ENCODE results near the gene TRPM3. TPM values are rescaled to one million over a fixed set of nuclear protein-coding genes. Genes with fewer than 3 reads are reported as not detected.

The TRPM3 gene
- total and polyA plus RNA-seq, 9 of the 15 experiments (the other 6 are each of a cell fraction or from before 2014, with no cell fraction given), result 0.04 TPM; not detected in 8

DNA sequence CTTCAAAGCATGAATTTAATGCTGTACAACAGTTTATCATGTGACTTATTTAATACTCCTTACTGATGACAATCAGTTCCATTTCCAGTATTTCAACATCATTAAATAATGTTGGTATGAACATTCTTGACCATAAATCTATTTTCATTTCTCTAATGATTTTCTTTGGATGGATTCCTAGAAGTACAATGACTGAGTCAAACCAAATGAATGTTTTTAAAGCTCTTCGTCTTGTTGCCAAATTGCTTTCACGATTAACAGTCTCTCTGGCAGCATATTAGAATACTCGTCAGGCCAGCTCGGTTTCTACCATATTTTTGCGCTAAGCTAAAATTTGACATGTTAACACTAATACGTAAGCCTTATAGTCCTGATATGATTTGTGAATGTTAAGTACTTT lies 197.0 kb downstream of the TRPM3 start:
- WGBS (ENCODE audit: insufficient coverage, low coverage, missing lambda C conversion rate), result 10% methylated on average over 6 of the region's 6 CpGs
- intact Hi-C loops (cut with micrococcal nuclease), result loop anchor here (2.0 kb wide), 1 partner anchor 78 kb away; no protein-coding TSS in a partner anchor
- CTCF ChIA-PET (ENCODE audit: low intra/inter-chr PET ratio), result interaction anchor here (0.6 to 1.3 kb wide), 3 partner anchors 78 to 360 kb away, joined by 3 to 9 read pairs (median 4); no protein-coding TSS in a partner anchor

More for the DNA sequence above, 197.0 kb downstream of the TRPM3 start:
- no peak for ATAC-seq
- BruUV-seq (replicated peaks), result no TSS peak
- no peak overlapping the region for H3K4me3 ChIP-seq
- no peak overlapping the region for H3K4me2 ChIP-seq (ENCODE audit: insufficient read depth, low read length)
- TF ChIP-seq E2F1 (CRISPR knock-in tag; IDR thresholded peaks at IDR 0.05) (no peak), ZNF695 (CRISPR knock-in tag; IDR thresholded peaks at IDR 0.05) (no peak), MEIS2 (IDR thresholded peaks at IDR 0.05; ENCODE audit: partially characterized antibody) (no peak), ZNF316 (IDR thresholded peaks at IDR 0.05) (no peak), SIN3A (IDR thresholded peaks at IDR 0.05; ENCODE audit: borderline replicate concordance in 2 of 2, control insufficient read depth in 1 of 2, low read depth in 2 of 2, low read length in 2 of 2) (no peak)
- TF ChIP-seq, protein P1, sequence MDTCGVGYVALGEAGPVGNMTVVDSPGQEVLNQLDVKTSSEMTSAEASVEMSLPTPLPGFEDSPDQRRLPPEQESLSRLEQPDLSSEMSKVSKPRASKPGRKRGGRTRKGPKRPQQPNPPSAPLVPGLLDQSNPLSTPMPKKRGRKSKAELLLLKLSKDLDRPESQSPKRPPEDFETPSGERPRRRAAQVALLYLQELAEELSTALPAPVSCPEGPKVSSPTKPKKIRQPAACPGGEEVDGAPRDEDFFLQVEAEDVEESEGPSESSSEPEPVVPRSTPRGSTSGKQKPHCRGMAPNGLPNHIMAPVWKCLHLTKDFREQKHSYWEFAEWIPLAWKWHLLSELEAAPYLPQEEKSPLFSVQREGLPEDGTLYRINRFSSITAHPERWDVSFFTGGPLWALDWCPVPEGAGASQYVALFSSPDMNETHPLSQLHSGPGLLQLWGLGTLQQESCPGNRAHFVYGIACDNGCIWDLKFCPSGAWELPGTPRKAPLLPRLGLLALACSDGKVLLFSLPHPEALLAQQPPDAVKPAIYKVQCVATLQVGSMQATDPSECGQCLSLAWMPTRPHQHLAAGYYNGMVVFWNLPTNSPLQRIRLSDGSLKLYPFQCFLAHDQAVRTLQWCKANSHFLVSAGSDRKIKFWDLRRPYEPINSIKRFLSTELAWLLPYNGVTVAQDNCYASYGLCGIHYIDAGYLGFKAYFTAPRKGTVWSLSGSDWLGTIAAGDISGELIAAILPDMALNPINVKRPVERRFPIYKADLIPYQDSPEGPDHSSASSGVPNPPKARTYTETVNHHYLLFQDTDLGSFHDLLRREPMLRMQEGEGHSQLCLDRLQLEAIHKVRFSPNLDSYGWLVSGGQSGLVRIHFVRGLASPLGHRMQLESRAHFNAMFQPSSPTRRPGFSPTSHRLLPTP (IDR thresholded peaks at IDR 0.05; ENCODE audit: borderline replicate concordance, extremely low read depth, insufficient read length), result no peak
- POLR2A ChIA-PET, result interaction anchor here (0.5 kb wide), 1 partner anchor 96 kb away, joined by 3 read pairs; no protein-coding TSS in a partner anchor
- DNase-seq (ENCODE audit: extremely low read depth in 1 of 4, low spot score in 3 of 4), result no peak
- H4K20me1 ChIP-seq (replicated peaks; ENCODE audit: control insufficient read depth, insufficient read depth, low read length), result no peaks in the 10 kb centered on the region
- no peak overlapping the region for H2AFZ ChIP-seq (ENCODE audit: low read depth, low read length)
- no peaks in the 10 kb centered on the region for H3K79me2 ChIP-seq (ENCODE audit: control insufficient read depth, insufficient read depth, low read length)
- H3K9me1 ChIP-seq (ENCODE audit: control insufficient read depth, insufficient read depth, low read length), result no peaks in the 10 kb centered on the region
- no peaks in the 10 kb centered on the region for H3K4me1 ChIP-seq (replicated peaks in 1 of 2; ENCODE audit: control insufficient read depth in 2 of 2, insufficient read depth in 2 of 2, low read length in 2 of 2)
- H3K36me3 ChIP-seq (ENCODE audit: control insufficient read depth, insufficient read depth, low read length), result no peaks in the 10 kb centered on the region
- no peaks in the 10 kb centered on the region for H3K9me3 ChIP-seq (replicated peaks; ENCODE audit: control insufficient read depth, insufficient read depth, low read depth, low read length)
- FAIRE-seq, result no peak
- H3K9ac ChIP-seq (ENCODE audit: insufficient read depth in 1 of 2, low read depth in 2 of 2, low read length in 2 of 2), result no peak overlapping the region
- H3K27ac ChIP-seq (ENCODE audit: extremely low read depth, low read depth, low read length), result no peak overlapping the region
- no peaks in the 10 kb centered on the region for H3K27me3 ChIP-seq (ENCODE audit: control insufficient read depth in 2 of 2, insufficient read depth in 2 of 2, low read length in 2 of 2)
- in situ Hi-C loops (cut with MboI), result loop anchor here (25.0 kb wide), 1 partner anchor 1338 kb away; no protein-coding TSS in a partner anchor

Measured in K562 (cell line).